Measurements from ENCODE around the gene ATP10A.

ATP10A gene, protein sequence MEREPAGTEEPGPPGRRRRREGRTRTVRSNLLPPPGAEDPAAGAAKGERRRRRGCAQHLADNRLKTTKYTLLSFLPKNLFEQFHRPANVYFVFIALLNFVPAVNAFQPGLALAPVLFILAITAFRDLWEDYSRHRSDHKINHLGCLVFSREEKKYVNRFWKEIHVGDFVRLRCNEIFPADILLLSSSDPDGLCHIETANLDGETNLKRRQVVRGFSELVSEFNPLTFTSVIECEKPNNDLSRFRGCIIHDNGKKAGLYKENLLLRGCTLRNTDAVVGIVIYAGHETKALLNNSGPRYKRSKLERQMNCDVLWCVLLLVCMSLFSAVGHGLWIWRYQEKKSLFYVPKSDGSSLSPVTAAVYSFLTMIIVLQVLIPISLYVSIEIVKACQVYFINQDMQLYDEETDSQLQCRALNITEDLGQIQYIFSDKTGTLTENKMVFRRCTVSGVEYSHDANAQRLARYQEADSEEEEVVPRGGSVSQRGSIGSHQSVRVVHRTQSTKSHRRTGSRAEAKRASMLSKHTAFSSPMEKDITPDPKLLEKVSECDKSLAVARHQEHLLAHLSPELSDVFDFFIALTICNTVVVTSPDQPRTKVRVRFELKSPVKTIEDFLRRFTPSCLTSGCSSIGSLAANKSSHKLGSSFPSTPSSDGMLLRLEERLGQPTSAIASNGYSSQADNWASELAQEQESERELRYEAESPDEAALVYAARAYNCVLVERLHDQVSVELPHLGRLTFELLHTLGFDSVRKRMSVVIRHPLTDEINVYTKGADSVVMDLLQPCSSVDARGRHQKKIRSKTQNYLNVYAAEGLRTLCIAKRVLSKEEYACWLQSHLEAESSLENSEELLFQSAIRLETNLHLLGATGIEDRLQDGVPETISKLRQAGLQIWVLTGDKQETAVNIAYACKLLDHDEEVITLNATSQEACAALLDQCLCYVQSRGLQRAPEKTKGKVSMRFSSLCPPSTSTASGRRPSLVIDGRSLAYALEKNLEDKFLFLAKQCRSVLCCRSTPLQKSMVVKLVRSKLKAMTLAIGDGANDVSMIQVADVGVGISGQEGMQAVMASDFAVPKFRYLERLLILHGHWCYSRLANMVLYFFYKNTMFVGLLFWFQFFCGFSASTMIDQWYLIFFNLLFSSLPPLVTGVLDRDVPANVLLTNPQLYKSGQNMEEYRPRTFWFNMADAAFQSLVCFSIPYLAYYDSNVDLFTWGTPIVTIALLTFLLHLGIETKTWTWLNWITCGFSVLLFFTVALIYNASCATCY (N-terminal part only)

DNA sequence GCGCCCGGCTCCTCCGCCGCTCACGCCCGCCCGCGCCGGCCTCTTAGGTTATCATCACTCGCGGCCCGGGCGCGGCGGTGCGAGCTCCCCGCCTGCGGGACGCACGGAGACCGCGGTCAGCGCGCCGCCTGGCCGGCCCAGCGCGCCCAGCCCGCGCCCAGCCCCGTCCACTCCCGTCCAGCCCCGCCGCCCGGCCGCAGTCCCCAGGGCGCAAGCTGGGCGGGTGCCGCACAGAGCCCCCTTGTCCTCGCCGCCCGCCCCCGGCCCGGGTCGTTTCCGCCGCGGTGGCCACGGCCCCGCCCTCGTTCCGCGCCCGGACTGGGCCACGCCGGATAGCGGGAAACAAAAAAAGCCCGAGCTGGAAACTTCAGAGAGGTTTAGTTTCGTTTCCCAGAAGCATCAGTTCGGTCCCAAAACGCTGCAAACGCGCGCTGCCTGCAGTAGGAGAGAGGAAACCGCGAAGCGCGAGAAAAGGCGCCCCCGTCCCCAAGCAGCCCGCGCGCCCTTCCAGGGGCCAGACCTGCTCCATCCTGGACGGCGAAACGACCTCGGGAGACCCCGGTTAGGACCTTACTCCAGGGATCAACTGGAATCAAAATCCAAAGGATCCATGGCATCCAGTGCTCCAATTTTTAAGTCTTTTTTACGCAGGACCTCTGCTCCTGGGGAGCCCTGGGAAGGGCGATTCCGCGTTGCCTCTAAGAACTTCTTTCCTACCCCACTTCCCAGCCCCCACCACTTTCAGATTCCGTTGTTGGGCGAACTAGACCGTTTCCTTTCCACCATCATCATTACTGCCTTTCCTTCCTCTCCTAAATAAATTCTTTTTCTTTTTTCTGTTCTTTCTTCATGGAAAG, at the start of gene ATP10A:
Gene ATP10A, minus strand, starts transcription at position 217 of the 857 bp plus-strand sequence. CDS start 231 bp downstream, outside the sequence.
- peak within 1 kb of the TSS; percentile 55 for H3K4me3 ChIP-seq (ENCODE audit: low read depth, low read length)
- DNase-seq (ENCODE audit: low read depth) = no peak
- TF ChIP-seq, protein P1, sequence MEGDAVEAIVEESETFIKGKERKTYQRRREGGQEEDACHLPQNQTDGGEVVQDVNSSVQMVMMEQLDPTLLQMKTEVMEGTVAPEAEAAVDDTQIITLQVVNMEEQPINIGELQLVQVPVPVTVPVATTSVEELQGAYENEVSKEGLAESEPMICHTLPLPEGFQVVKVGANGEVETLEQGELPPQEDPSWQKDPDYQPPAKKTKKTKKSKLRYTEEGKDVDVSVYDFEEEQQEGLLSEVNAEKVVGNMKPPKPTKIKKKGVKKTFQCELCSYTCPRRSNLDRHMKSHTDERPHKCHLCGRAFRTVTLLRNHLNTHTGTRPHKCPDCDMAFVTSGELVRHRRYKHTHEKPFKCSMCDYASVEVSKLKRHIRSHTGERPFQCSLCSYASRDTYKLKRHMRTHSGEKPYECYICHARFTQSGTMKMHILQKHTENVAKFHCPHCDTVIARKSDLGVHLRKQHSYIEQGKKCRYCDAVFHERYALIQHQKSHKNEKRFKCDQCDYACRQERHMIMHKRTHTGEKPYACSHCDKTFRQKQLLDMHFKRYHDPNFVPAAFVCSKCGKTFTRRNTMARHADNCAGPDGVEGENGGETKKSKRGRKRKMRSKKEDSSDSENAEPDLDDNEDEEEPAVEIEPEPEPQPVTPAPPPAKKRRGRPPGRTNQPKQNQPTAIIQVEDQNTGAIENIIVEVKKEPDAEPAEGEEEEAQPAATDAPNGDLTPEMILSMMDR (IDR thresholded peaks at IDR 0.05; ENCODE audit: control insufficient read depth, extremely low read depth, insufficient read depth) = no peak

DNA sequence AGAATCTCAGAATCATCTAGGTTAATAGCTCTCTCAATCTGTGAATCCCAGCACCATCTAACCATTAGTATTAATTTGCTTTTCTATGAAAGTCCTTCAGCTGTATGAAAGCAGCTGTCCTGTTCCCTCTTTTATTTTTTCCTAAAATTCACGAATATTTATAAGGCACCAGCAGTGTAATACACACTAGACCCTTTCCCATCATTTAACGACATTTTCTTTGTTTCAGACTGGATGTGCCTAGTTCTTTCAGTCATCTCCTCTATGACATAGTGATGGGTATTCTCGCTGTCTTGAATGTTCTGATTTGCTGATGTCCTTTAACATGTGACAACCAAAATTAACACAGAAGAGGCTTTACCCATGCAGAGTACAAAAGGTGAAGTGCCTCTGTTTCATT, 48.9 kb upstream of the ATP10A start:
- H3K4me3 ChIP-seq (ENCODE audit: low read depth, low read length) = no peak overlapping the region
- TF ChIP-seq, protein P1 (IDR thresholded peaks at IDR 0.05; ENCODE audit: control insufficient read depth, extremely low read depth, insufficient read depth) = no peak
- DNase-seq (ENCODE audit: low read depth) = no peak

DNA sequence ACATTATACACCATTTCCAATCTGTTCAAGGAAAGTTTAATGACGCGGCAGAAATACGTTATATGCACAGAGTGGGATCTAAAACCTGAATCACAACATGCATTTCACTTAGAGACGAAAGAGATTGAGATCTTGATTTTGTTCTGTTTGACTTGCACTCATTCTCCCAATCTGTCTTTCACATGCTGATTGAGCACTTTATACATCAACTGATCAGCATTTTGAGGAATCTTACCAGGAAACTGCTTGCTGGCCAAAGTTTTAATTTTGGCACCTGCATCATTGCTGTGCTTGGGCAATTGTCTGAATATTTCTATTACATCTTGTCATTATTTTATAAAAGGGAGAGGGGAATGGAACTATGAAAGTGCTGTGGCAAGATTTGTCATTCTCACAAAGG, 47.7 kb upstream of the ATP10A start:
- TF ChIP-seq, protein P1 (IDR thresholded peaks at IDR 0.05; ENCODE audit: control insufficient read depth, extremely low read depth, insufficient read depth) = no peak
- DNase-seq (ENCODE audit: low read depth) = no peak
- H3K4me3 ChIP-seq (ENCODE audit: low read depth, low read length) = no peak overlapping the region

DNA sequence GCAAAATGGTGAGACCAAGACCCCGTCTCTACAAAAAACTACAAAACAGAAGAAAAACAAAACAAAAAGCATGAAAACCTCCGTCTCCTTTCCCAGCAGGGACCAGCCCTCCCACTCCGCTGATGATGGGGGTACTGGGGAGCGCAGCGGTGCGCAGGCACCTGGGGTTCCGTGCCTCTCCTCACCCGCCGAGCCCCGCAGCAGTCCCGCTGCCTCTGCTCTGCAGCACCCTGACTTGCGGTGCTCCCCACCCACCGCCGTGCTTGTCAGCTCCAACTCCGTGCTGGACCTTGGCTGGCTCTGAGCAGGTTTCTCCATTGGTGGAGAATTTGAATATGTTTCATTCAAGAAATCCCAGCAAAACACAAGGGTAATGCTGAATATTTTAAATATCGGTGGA, 46.7 kb upstream of the ATP10A start:
- TF ChIP-seq, protein P1 (IDR thresholded peaks at IDR 0.05; ENCODE audit: control insufficient read depth, extremely low read depth, insufficient read depth) = no peak
- DNase-seq (ENCODE audit: low read depth) = no peak
- no peak overlapping the region for H3K4me3 ChIP-seq (ENCODE audit: low read depth, low read length)

DNA sequence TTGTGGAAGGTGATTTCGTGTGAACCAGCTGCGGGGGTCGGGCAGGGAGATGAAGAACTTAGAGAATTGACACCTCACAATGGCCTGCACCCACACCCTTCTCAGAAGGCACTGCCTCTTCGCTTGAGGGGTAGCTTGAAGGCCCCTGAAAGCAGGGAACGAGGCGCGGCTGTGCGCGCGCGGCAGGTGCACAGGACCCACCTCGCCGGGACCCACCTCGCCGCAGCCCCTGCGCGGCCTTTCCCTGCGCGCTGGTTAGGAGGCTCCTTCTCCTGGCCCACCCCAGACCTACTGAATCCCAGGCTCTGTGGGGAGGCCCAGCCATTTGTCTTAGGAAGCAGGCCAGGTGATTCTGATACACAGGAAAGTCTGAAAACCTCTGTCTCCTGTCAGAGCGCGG, 46.2 kb upstream of the ATP10A start:
- no peak overlapping the region for H3K4me3 ChIP-seq (ENCODE audit: low read depth, low read length)
- TF ChIP-seq, protein P1 (IDR thresholded peaks at IDR 0.05; ENCODE audit: control insufficient read depth, extremely low read depth, insufficient read depth) = no peak
- DNase-seq (ENCODE audit: low read depth) = no peak

DNA sequence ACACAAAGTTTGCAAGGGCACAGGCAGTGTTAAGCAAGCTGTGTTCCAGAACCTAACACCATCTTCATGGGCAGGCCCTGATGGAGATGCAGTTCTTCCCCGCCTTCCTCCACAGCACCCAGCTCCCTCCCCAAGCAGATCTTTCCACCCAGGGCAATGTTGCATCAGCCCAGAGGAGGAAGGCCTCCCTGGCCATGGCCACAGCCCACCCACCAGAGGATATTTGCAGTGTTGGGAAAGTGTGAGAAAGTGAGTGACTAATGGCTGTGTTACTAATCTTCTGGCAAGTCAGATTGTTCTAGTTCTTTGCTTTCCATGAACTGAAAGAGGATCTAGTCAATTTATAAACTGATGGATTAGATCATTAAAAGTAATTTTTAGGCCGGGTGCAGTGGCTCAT, 42.0 kb upstream of the ATP10A start:
- DNase-seq (ENCODE audit: low read depth) = no peak

More for the DNA sequence above, 42.0 kb upstream of the ATP10A start:
- no peak overlapping the region for H3K4me3 ChIP-seq (ENCODE audit: low read depth, low read length)
- TF ChIP-seq, protein P1 (IDR thresholded peaks at IDR 0.05; ENCODE audit: control insufficient read depth, extremely low read depth, insufficient read depth) = no peak

Data from LNCaP clone FGC (cell line).